Activated CD8-positive, alpha-beta memory T cell treated with anti-CD3 and anti-CD28 coated beads for 4 hours (primary cell): ENCODE measurements around the gene SLC6A3.
"Not testable (repeated sequence)": the region's sequence is repeated elsewhere in the genome, so short reads cannot be mapped to it uniquely, and the experiment has no call there.

Source experiments
- DNase-seq, 2 donors: peaks; one replicate each; pipeline ENCODE4 v3.0.0-alpha.2; 2020; ENCODE audit warnings: low read depth in 2 of 2

Gene SLC6A3

DNA sequence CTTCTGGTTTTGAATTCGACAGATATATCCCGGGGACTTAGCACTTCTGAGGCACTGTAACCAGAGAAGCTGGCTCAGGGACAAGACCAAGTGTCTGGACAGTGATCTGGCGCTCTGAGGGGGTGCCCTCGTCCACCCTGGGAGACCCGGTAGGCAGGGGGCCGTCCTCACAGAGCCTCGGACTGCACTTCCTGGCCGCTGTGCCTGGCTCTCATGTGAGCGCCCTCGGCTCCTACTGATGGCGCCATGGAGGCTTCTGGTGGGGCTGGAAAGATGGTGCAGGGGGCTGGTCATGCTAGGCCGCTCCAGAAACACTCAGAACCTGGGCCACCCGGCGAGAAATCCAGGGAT is 18.8 kb upstream of the SLC6A3 start:
- no peak for DNase-seq

DNA sequence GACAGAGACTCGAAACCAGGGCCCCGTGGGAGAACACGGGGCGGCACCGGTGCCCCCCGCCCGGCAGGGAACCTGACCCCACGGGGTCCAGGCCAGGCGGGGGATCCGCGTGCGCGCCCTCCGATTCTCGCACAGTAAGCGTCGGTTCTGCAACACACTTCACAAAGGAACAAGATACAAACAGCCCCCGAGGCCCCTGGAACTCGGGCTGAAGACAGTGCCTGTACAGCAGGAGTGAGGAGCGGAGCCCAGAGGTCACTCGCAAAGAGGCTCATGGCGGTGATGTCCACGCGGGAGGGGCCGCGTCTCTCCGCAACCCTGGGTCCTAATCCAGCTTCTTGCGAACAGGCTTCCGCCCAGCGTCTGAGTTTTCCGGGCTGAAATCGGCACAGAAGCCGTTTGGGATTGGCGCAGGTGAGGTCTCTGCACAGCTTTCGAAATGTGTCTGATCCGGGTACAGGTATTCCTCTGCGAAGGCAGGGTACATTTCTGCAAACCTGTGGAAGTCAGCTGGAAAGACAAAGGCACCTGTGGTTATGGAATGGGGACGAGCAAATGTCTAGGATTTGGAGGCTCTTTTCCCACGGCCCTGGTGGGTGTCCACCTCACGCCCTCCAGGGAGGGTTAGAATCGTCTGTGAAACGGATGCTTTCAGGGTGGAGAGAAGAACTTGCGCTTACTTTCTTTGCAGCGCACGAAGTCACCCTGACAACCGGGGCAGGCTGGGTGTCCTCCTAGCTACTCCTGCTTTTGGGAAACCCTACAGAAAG is 18.3 kb upstream of the SLC6A3 start:
- no peak for DNase-seq

DNA sequence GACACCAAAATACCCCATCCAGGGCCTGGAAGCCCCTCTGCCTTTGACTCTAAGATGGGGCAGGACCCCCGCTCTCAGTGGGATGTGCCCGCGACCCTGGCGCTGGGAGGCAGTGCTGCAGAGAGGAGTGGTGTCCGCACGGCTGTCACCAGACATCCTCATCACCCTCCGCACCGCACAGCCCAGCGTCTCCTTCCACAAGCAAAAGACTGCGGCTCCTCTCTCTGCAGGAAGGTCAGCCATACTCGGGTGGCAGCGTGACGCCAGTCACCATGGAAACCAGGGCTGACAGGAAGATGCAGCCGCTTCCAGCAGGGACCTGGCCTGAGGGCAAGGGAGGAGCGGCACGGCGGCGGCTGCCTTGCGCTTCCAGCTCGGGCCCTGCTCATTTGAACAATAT is 17.1 kb upstream of the SLC6A3 start:
- DNase-seq, result no peak

DNA sequence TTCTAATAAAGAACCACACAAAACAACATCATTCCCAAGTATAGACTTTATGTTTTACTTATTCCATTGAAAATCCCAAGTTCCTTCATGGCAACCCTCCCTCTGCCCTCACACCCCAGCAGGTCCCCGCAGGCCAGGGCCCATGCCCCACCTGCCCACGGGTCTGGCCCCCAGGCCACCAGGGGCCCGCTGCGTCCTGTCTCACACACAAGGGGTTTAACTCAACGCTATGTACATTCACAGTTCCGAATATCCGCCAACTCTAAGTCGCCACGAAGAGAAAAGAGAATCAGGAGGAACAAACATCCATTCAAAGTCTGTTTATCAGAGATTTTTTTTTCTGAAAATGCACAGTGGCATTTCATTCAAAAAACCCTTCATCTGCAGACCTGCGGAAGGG is 16.2 kb upstream of the SLC6A3 start:
- DNase-seq, result no peak

DNA sequence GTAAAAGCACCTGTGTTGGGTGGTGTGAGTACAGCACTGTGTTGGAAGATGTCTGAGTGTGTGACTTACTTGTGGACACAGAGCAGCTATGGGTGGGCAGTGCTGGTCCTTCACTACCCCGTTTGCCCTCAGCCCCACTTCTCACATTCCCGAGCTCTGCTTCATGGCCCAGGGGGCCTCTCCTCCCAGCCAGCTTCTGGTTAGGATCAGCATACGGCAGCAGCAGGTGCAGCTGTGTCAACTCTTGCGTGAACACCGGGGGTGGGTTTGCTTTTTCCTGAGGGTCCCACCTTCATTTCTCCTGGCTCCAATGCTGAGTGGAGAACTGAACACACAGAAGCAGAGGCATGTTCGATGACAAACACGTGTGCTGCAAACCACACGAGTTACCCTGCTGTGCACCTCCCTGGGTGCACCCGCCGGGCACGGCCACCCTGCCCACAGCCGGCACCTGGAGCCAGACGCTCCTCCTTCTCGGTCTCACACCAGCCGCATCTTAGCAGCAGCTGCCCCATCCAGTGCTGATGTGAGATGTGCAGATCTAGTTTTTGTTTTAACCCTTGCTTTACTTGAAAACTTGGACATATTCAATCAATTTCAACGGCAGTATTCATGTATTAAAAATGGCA is 14.9 kb upstream of the SLC6A3 start:
- DNase-seq, result no peak

DNA sequence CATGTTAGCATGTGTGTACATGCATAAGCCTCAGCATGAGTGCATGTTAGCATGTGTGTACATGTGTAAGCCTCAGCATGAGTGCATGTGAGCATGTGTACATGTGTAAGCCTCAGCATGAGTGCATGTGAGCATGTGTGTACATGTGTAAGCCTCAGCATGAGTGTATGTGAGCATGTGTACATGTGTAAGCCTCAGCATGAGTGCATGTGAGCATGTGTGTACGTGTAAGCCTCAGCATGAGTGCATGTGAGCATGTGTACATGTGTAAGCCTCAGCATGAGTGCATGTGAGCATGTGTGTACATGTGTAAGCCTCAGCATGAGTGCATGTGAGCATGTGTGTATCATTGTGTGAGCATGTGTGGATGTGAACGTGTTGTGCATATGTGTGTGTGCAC is 14.2 kb upstream of the SLC6A3 start:
- DNase-seq, result not testable (repeated sequence)

DNA sequence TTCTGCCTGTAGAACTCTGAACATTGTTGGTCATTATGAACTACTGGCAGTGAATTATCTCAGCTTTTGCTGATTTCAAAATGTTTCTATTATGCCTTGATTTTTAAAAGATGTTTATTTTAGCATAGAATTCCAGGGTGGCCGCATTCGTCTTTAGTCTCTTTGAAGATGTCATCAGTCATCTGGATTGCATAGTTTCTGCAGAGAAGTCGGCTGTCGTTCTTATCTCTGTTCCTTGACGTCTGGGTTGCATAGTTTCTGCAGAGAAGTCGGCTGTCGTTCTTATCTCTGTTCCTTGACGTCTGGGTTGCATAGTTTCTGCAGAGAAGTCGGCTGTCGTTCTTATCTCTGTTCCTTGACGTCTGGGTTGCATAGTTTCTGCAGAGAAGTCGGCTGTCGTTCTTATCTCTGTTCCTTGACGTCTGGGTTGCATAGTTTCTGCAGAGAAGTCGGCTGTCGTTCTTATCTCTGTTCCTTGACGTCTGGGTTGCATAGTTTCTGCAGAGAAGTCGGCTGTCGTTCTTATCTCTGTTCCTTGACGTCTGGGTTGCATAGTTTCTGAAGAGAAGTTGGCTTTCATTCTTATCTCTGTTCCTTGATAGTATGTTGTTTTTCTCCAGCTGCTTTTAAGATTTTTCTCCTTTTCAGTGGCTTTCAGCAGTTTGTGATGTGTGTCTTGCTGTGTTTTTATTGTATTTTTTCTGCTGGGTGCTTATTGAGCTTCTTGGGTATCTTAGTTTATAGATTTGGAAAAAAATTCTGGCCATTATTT is 11.1 kb upstream of the SLC6A3 start:
- DNase-seq, result not testable (repeated sequence)

DNA sequence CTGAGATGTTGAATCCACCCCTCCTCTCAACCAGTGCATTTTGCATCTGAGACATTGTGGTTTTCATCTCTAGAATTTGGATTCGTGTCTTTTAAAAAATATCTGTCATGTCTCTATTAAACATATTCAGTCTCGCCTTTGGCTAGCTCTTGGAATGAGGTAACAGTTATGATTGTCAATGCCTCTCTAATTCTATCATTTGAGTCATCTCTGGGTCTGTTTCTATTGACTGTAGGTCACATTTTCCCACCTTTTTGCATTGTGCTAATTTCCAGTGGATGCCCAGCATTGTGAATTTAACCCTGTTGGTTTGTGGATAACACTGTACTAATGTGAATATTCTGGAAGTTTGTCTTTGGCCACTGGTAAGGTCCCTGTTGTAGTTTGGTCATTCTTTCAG is 8.4 kb upstream of the SLC6A3 start:
- DNase-seq, result no peak

DNA sequence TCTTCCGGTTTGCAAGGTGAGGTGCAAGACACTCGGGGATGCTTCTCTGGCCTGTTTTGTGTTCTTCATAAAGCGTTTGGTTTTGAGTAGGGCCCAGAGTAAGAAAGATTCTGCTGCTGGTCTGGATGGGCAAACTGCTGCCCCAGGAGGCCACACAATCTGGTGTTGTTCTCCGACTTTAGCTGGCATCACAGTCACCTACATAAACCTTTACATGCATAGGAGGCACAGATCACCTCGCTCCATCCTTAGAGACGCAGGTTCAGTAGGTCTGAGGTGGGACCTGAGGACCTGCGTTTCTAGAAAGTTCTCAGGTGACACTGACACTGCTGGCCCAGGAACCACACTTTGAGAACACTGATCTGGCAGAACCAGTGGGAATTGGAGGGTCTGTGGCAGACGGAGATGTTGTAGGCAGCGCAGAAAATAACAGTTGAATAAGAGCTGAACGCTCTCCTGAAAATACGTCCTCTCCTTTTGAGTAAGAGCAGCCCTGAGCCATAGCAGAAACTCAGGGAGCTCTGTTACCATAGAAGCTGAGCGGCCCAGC is 3.9 kb upstream of the SLC6A3 start:
- DNase-seq, result no peak

DNA sequence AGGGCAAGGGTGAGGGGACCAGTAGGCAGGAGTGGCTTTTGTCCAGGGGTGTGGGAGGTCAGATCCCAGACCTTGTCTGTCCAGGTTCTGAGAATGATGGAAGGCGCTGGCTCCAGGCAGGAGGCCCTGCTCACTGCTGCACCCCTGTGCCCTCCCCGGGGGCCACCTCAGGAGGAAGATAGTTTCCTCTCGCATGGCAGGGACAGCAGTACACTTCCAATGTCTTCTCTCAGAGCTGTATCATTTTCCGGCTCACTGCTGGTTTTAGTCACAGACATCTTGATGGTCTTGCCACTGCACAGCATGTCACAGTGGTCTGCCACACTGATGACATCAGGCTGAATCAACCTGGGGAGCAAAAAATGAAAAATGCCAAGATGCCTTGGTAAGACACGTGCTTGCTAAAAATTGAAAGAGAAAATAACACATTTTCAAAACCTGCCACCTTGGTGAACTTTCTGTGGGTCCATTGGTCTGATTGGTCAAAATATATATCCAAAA is 3.3 kb upstream of the SLC6A3 start:
- DNase-seq, result no peak

DNA sequence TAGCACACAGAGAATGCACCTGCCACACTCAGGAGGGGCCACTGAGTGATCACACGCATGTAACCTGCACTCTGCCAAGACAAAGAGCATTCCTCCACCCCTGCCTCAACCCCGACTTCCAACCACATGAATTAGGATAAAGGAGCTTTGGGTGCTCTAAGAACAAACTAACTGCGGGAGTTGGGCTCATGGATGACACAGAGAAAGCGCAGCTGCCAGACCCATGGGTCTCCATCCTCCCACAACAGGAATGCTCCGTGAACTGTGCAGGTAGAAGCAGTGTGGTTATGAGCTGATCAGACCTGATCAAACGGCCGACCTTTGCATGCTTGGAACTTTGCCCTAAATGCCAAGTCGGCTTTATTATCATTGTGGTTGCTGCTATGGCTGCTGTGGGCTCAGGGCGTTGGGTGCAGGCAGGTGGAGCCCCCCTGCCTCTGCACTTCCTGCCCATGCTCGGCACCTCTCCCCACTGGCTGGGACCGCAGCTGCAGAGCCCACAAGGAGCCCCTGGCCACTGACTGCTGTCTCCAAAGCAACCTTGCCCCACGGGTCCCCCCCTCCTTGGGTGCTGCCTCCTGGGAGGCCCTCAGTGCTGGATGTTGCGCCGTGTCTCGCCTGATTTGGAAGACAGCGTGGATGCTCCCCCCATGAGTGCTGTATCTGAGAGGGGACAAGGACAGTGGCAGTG is 2.6 kb upstream of the SLC6A3 start:
- no peak for DNase-seq

DNA sequence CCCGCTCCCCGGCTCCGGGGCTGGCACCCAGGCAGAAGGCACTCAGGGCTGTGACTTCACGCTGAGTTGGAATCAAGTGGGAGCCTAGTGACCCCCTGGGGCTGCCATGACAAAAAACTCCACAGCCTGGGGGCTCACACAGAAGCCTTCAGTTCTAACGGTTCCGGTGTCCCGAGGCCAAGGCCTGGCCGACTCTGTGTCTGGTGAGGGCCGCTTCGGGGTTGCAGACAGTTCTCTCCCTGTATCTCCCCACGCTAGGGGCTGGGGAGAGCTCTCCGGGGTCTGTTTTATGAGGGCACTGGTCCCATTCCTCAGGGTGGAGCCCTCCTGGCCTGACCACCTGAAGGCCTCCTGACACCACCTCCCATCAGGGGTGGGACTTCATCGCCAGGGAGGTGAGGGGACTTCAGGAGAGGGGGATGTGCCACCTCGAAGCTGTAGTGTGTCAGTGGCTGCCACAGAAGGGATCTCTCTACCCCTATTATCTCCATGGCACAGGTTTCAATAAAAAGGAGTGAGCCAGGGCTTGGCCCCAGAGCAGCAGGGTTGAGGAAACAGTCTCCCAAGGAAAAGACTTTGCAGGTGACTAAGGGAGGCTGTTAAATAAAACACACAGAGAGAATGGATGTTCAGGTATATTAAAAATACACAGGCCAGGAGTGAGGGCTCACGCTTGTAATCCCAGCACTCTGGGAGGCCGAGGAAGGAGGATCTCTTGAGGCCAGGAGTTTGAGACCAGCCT is 1.5 kb upstream of the SLC6A3 start:
- DNase-seq, result no peak

DNA sequence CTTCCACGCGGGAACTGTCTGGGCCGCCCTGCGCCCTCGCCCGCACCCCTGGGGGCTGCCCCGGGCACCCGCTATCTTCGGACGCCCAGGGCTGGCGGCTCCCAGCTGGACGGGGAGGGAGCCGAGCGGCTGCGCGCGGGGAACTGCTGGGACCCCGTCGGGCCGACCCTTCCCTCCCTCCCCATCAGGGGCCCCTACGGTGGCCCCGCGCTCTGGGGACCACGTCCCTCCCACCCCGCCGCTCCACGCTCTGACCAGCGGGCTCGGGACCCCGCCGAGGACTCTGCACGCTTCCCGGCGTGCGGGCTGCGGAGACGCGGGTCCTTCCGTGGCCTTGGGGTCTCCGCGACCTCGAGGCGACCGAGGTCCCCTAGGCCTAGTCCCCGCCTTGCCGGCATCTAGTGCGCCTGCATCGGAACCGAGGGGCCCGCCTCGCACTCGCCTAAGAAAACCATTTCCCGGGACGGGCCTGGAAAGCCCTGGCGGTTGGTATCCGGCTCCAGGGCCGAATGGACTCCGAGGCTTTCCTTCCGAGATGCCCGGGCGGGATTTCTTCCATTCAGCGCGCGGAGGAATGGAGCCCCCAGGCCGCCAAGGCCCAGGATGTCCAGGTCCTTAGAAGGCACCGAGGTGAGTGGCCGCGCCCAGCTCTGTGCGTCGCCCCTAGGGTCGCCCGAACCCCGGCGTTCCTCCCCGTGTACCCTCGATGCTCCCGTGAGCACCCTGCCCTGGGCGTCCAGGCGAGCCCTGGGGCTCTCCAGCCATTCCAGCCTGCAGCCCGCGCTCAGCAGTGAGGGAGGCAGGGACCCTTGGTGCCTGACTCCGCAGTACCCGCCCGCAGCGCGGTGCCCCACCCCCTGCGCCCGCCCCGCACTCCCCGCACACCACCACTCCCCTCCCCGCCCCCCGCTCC is 705 bp upstream of the SLC6A3 start:
- DNase-seq, result no peak

DNA sequence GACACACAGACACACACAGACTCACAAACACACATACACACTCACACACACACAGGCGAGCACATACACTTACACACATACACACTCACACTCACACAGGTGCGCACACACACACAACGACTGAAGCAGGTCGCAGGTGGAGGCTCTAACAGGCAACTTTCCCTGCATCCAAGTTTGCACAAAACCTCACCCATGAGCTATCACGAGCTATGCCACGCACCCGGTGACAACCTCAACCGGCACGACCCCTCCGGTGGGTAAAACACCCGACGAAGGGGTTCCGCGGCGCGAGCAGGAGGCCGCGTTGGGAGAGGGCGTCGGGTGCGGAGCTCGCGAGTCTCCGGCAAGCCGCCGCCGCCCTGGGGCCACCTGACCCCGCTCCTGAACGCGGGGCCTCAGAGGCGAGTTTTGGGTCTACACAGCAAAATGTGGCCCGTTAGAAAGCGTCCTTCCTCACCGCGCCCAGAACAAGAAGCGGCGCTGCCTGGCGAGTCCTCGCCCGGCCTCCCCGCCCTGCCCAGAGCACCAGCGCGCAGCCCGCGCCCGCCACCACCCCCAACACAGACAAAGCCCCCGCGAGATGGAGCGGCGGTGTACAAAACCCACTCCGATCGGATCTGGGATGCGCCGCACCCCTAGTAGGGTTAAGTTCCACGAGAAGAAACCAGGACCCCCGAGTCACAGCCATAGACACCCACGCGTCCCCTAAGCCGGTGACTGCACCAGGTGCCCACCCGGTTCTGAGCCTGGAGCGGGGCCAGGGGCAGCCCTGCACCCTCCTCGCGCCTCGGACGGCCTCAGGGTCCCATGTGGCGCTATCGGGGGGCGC is 665 bp downstream of the SLC6A3 start:
- DNase-seq, result no peak

DNA sequence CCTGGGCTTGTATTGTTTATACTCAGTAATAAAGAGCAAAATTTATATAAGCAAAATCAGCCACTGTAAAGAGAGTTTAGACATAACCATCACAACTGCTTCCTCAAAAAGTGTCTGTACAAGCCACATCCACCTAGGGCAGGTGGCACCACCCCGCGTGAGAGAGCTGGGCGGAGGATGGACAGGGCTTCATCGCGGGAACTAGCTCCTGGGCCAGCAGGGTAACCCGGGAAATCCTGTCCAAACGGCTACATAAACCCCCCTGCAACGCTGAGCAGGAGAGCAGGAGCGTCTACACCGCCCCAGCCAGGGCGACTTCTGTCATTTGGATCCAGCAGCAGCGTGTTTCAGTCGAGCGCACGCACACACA is 1.3 kb downstream of the SLC6A3 start:
- no peak for DNase-seq

DNA sequence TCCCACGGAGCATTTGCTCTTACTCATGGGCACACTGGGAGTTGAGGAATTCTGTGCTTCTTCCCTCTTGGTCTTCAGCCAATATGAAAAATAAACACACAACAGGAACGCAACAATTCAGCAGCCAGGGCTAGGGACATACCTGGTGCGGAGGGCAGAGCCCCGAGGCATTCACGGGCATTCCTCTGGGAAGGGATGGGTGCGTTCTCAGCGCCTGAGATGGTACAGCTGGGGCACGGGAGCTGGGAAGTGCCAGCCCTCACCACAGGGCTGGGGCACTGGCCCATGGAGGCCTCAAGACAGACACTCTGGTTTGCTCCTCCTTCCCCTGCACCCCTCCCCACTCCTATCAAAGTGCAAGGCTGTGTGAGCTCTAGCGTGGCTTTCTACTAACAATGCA is 2.1 kb downstream of the SLC6A3 start:
- DNase-seq, result no peak

DNA sequence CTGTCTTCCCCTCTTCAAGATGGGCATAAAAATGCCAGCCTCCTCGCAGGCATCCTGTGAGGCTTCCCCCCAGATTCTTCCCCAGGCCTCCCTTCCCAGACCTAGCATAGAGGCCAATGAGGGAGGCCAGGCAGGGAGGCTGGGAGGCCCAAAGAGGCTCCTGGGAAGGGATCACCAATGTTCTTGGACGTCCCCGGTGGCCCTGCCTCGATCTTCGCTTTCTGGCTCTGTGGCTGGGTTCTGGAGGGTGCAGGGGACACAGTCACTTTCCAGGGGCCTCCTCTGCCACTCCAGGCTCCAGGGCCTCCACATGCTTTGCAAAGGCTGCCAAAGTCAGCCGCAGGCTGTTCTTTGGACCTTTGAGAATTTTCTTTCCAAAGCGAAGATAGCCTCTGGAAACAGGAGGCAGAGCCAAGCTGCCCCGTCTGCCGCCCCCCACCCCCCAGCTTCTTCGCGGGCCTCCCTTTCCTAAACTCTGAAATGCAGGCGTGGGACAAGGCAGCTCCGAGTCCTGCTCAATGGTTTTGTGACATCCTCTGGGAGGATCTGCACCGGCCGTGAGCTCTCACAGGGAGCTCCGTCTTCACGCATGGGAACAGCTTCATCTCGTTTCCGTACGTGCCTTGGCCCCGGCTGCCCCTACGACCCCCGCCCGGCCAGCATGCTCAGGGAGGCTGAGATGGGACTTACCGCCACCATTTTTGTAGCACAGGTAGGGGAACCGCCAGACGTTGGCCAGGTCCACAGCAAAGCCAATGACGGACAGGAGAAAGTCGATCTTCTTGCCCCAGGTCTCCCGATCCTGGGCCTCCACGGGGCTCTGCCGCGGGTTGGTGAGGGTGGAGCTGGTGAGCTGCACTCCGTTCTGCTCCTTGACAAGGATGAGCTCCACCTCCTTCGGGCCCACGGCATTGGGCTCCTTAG is 2.8 kb downstream of the SLC6A3 start:
- no peak for DNase-seq

DNA sequence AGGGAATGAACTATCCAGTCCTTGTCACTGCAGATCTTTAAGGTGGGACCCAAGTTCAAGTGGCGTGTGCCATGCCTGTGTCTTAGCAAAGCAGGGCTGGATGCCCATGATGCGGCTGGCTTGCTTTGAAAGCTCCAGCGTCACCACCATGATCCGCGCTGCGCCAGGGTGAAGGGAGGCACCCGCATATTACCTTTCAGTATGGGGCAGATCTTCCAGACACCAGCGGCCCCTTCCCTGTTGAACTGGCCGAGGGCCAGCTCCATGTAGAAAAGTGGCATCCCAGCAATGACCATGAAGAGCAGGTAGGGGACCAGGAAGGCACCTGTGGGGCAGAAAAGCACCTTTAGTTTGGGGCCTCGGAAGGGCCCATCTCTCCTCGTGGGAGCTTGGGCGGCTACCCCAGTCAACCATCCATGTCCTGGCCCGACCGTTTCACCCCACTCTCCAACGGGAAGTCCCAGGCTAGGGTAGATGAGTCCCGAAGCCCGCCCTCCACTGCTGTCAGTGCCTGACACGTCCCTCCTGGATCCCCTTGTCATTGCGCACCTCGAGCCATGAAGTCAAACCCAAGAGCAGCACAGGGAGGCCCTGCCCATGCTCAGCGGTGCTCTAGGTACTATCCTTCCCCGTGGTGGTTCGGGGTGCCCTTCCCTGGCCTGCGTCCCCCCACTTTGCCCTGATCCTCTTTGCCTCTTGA is 3.9 kb downstream of the SLC6A3 start:
- no peak for DNase-seq
